ENCODE data around the gene CRHR2. TPM values are rescaled to one million over a fixed set of nuclear protein-coding genes. Genes with fewer than 3 reads are reported as not detected.
A peak's percentile ranks its signal among the peaks of the same experiment; 100 is the strongest.

Gene CRHR2
- total RNA-seq, 1 experiment from 2014 or later: not detected

GRCh38 chr7:30674420-30674819 is 7.8 kb downstream of the CRHR2 start:
- H3K4me1 ChIP-seq (ENCODE audit: insufficient read depth, low read length, poor library complexity, severe bottlenecking): no peaks in the 10 kb centered on the region
- POLR2A ChIA-PET (ENCODE audit: low non-redundant PET): no interaction called here
- H3K27me3 ChIP-seq (replicated peaks; ENCODE audit: insufficient read depth, low read depth, low read length, poor library complexity): peaks cover 32% of the 10 kb centered on the region
- BruUV-seq (replicated peaks): no TSS peak
- no peaks in the 10 kb centered on the region for H3K9me3 ChIP-seq (ENCODE audit: low read depth, low read length, poor library complexity, severe bottlenecking)
- no peak for TF ChIP-seq CTCF (conservative IDR thresholded peaks at IDR 0.05; ENCODE audit: low read depth, low read length)
- TF ChIP-seq EZH2 (IDR thresholded peaks at IDR 0.05; ENCODE audit: borderline replicate concordance, low read depth, low read length, poor library complexity, severe bottlenecking): no peak
- H3K4me3 ChIP-seq (ENCODE audit: low read depth, low read length, poor library complexity, severe bottlenecking): no peak overlapping the region
- intact Hi-C loops (cut with micrococcal nuclease; ENCODE audit: unreplicated experiment): no loop called here
- H3K36me3 ChIP-seq (ENCODE audit: insufficient read depth, low read length, poor library complexity, severe bottlenecking): no peaks in the 10 kb centered on the region
- no peak overlapping the region for H3K27ac ChIP-seq (ENCODE audit: low read depth, low read length, poor library complexity, severe bottlenecking)
- CTCF ChIA-PET: no interaction called here
- DNase-seq (ENCODE audit: low spot score): no peak

GRCh38 chr7:30671793-30672465 is 10.3 kb downstream of the CRHR2 start:
- H3K27me3 ChIP-seq (replicated peaks; ENCODE audit: insufficient read depth, low read depth, low read length, poor library complexity): peaks cover 7% of the 10 kb centered on the region
- H3K4me3 ChIP-seq (ENCODE audit: low read depth, low read length, poor library complexity, severe bottlenecking): no peak overlapping the region
- ChIA-PET POLR2A (ENCODE audit: low non-redundant PET) (no interaction called here), CTCF (no interaction called here)
- no TSS peak for BruUV-seq (replicated peaks)
- H3K4me1 ChIP-seq (ENCODE audit: insufficient read depth, low read length, poor library complexity, severe bottlenecking): no peaks in the 10 kb centered on the region
- peak; percentile 72 for DNase-seq (ENCODE audit: low spot score)
- no peak overlapping the region for H3K27ac ChIP-seq (ENCODE audit: low read depth, low read length, poor library complexity, severe bottlenecking)
- no peaks in the 10 kb centered on the region for H3K36me3 ChIP-seq (ENCODE audit: insufficient read depth, low read length, poor library complexity, severe bottlenecking)
- TF ChIP-seq CTCF (conservative IDR thresholded peaks at IDR 0.05; ENCODE audit: low read depth, low read length) (no peak), EZH2 (IDR thresholded peaks at IDR 0.05; ENCODE audit: borderline replicate concordance, low read depth, low read length, poor library complexity, severe bottlenecking) (no peak)
- no peaks in the 10 kb centered on the region for H3K9me3 ChIP-seq (ENCODE audit: low read depth, low read length, poor library complexity, severe bottlenecking)
- intact Hi-C loops (cut with micrococcal nuclease; ENCODE audit: unreplicated experiment): no loop called here

GRCh38 chr7:30668102-30668501 is 14.2 kb downstream of the CRHR2 start:
- TF ChIP-seq CTCF (conservative IDR thresholded peaks at IDR 0.05; ENCODE audit: low read depth, low read length) (no peak), EZH2 (IDR thresholded peaks at IDR 0.05; ENCODE audit: borderline replicate concordance, low read depth, low read length, poor library complexity, severe bottlenecking) (no peak)
- CTCF ChIA-PET: no interaction called here
- DNase-seq (ENCODE audit: low spot score): no peak
- no peak overlapping the region for H3K27ac ChIP-seq (ENCODE audit: low read depth, low read length, poor library complexity, severe bottlenecking)
- BruUV-seq (replicated peaks): no TSS peak
- H3K36me3 ChIP-seq (ENCODE audit: insufficient read depth, low read length, poor library complexity, severe bottlenecking): no peaks in the 10 kb centered on the region
- H3K27me3 ChIP-seq (replicated peaks; ENCODE audit: insufficient read depth, low read depth, low read length, poor library complexity): no peaks in the 10 kb centered on the region
- H3K4me3 ChIP-seq (ENCODE audit: low read depth, low read length, poor library complexity, severe bottlenecking): no peak overlapping the region
- H3K4me1 ChIP-seq (ENCODE audit: insufficient read depth, low read length, poor library complexity, severe bottlenecking): no peaks in the 10 kb centered on the region
- intact Hi-C loops (cut with micrococcal nuclease; ENCODE audit: unreplicated experiment): no loop called here
- H3K9me3 ChIP-seq (ENCODE audit: low read depth, low read length, poor library complexity, severe bottlenecking): no peaks in the 10 kb centered on the region
- POLR2A ChIA-PET (ENCODE audit: low non-redundant PET): no interaction called here

Measured in A673 (cell line).